AG09309 (cell line): ENCODE results near the gene TMPRSS4.

Experiments used
- DNase-seq: peaks from one replicate; pipeline ENCODE4 v3.0.0-alpha.2; 2010; ENCODE audit warnings: low read depth
- H3K4me3 ChIP-seq: 2 replicates; pipeline ENCODE4 v1.5.1; 2011; ENCODE audit warnings: mild to moderate bottlenecking, low read depth, low read length, moderate library complexity; ENCODE audit not compliant: control insufficient read depth
- CTCF ChIP-seq: IDR thresholded peaks from 2 replicates; pipeline ENCODE4 v1.5.1; 2011; ENCODE audit warnings: mild to moderate bottlenecking, low read depth, low read length, inconsistent platforms; ENCODE audit not compliant: insufficient read depth, control insufficient read depth; ENCODE audit errors: missing control alignments

TMPRSS4 gene

DNA sequence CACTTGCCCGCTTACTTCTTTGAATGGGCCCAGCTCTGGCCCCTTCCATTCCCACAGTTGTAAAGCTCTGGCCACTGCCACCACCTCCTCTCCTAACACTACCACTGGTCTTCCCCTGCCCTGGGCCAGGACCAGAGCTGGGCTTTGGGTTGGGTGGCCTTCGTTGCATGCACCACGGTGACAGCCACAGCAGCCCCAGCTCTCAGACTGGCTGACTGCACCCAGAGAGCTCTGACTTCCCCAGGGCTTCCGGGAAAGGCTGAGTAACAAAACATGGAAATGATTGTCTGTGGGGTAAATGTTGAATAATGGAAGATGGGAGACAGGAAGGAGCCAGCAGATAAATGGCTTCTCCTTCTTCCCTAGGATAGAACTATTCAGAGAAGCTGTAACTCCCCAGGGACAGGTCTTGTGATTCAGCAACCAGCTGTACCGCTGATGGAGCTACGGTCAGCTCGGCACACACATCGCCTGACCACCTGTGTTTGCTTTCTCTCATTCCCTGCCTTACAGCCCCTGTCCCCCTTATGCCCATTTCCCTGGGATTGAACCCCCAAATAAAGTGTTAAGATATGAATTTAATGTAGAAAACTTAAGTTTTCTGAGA, 48.2 kb downstream of the TMPRSS4 start:
- H3K4me3 ChIP-seq: no peak overlapping the region
- TF ChIP-seq CTCF: no peak
- DNase-seq: no peak

GRCh38 chr11:118126082-118126838, 49.4 kb downstream of the TMPRSS4 start:
- H3K4me3 ChIP-seq: no peak overlapping the region
- TF ChIP-seq CTCF: no peak
- no peak for DNase-seq

DNA sequence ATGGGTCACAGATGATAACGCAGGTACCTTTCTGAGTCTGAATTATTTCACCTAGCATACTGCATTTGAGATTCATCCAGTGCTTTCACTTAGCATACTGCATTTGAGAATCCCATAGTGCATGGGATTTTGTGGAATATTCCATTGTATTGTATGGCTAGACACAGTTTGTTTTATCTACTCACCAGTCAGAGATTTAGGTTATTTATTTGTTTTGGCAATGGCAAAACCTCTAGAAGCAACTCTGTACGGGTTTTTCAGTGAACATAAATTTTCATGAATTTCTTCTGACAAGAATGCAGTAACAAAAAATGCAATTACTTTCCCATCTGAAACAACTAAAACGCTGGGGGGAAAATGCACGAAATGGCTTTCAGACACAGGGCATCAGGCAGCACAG, 51.4 kb downstream of the TMPRSS4 start:
- no peak for TF ChIP-seq CTCF
- H3K4me3 ChIP-seq: no peak overlapping the region
- no peak for DNase-seq

GRCh38 chr11:118128721-118129470, 52.0 kb downstream of the TMPRSS4 start:
- DNase-seq: no peak
- no peak for TF ChIP-seq CTCF

GRCh38 chr11:118129471-118130172, 52.7 kb downstream of the TMPRSS4 start:
- no peak for TF ChIP-seq CTCF
- H3K4me3 ChIP-seq: no peak overlapping the region
- no peak for DNase-seq

More at GRCh38 chr11:118128721-118129470, 52.0 kb downstream of the TMPRSS4 start:
- H3K4me3 ChIP-seq: no peak overlapping the region

GRCh38 chr11:118132385-118133151, 55.7 kb downstream of the TMPRSS4 start:
- no peak for TF ChIP-seq CTCF
- DNase-seq: no peak
- H3K4me3 ChIP-seq: no peak overlapping the region
